ENCODE measurements around the gene PCK1. TPM values are rescaled to one million over a fixed set of nuclear protein-coding genes. Genes with fewer than 3 reads are reported as not detected.

Gene PCK1
- total and polyA plus RNA-seq, 2 experiments from 2014 or later, result not detected

DNA sequence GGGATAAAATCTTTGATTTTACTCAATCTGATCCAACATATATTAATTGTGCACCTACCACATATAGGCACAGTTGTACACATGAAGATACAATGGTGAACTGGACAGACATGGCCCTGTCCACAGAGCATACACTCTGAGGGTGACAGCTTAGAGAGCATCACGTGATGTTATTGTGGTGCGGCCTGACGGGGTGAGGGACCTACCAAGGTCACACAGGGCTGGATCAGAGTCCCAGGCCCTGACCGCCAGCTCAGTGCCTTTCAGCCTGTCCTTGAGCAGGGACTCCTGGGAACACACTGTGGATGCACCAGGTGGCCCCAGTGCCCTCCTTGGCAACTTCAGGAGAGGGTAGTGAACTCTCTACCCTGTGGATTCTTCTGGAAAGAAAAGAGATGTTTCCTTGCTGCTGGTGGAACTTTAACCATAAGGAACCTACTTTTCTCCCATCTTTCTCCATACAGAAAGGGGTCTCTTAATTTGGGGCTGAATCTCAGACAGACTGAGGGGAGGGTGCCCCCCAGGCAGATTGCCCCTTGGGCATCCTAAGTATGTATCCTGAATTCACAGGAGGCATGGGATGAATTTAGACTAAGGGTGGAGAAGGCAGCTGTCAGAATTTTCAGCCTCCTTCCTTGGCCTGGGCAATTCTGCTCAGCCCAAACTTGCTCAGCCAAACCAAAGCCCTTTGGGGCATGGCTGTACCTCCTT, 26.5 kb downstream of the PCK1 start:
- Histone ChIP-seq H3K4me1 (ENCODE audit: insufficient read depth) (no peaks in the 10 kb centered on the region), H3K9me3 (ENCODE audit: low read depth) (no peaks in the 10 kb centered on the region), H3K9ac (no peak overlapping the region), H3K27ac (no peak overlapping the region), H3K9me2 (ENCODE audit: insufficient read depth) (no peaks in the 10 kb centered on the region), H2AFZ (no peak overlapping the region), H4K20me1 (ENCODE audit: insufficient read depth) (no peaks in the 10 kb centered on the region), H3F3A (ENCODE audit: insufficient read depth) (no peaks in the 10 kb centered on the region), H3K36me3 (ENCODE audit: low read depth) (no peaks in the 10 kb centered on the region), H3K27me3 (replicated peaks; ENCODE audit: insufficient read depth) (peaks cover 35% of the 10 kb centered on the region), H3K79me2 (ENCODE audit: insufficient read depth) (no peaks in the 10 kb centered on the region), H3K4me2 (ENCODE audit: unreplicated experiment) (no peak overlapping the region), H3K4me3 (no peak overlapping the region)
- TF ChIP-seq EZH2 (IDR thresholded peaks at IDR 0.05; ENCODE audit: insufficient read depth, poor library complexity, severe bottlenecking) (no peak), EZH2phosphoT487 (IDR thresholded peaks at IDR 0.05; ENCODE audit: insufficient read depth, low read depth) (no peak)
- 48 to 54% methylated on average over 4 of the region's 4 CpGs for WGBS, 2 experiments (ENCODE audit: low coverage in 1 of 2, low lambda C conversion rate in 2 of 2, missing lambda C conversion rate in 2 of 2)
- DNase-seq, result no peak
- in situ Hi-C loops (cut with MboI), result no loop called here

GRCh38 chr20:57587989-57588377, 27.1 kb downstream of the PCK1 start:
- in situ Hi-C loops (cut with MboI), result no loop called here
- no peaks in the 10 kb centered on the region for H3F3A ChIP-seq (ENCODE audit: insufficient read depth)
- H3K4me3 ChIP-seq, result no peak overlapping the region
- no peak overlapping the region for H2AFZ ChIP-seq
- TF ChIP-seq EZH2 (IDR thresholded peaks at IDR 0.05; ENCODE audit: insufficient read depth, poor library complexity, severe bottlenecking), result no peak
- TF ChIP-seq EZH2phosphoT487 (IDR thresholded peaks at IDR 0.05; ENCODE audit: insufficient read depth, low read depth), result no peak
- no peak overlapping the region for H3K9ac ChIP-seq
- H4K20me1 ChIP-seq (ENCODE audit: insufficient read depth), result no peaks in the 10 kb centered on the region
- no peaks in the 10 kb centered on the region for H3K9me2 ChIP-seq (ENCODE audit: insufficient read depth)
- H3K36me3 ChIP-seq (ENCODE audit: low read depth), result no peaks in the 10 kb centered on the region
- H3K4me1 ChIP-seq (ENCODE audit: insufficient read depth), result no peaks in the 10 kb centered on the region
- H3K9me3 ChIP-seq (ENCODE audit: low read depth), result no peaks in the 10 kb centered on the region
- no peaks in the 10 kb centered on the region for H3K79me2 ChIP-seq (ENCODE audit: insufficient read depth)
- 57 to 62% methylated on average over 7 of the region's 7 CpGs for WGBS, 2 experiments (ENCODE audit: low coverage in 1 of 2, low lambda C conversion rate in 2 of 2, missing lambda C conversion rate in 2 of 2)
- no peak overlapping the region for H3K4me2 ChIP-seq (ENCODE audit: unreplicated experiment)
- DNase-seq, result no peak
- H3K27ac ChIP-seq, result no peak overlapping the region
- H3K27me3 ChIP-seq (replicated peaks; ENCODE audit: insufficient read depth), result peaks cover 29% of the 10 kb centered on the region

DNA sequence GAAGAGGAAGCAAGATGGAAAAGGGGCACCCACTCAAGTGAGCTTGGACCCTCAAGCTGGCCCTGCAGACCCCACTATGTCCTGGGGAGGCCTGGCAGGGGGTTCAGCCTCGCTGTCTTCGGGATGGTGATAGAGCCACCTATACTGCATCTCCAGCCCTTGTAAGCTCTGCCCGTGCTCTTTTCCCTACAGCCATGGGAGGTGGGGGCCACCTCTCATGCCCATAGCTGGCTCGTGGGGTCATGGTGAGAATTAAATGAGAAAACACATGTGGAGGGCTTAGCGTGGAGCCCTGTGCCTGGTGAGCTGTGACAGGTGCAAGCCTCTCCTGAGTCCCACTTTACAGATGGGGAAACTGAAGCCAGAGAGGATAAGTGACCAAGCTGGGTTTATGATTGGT, 27.7 kb downstream of the PCK1 start:
- H3F3A ChIP-seq (ENCODE audit: insufficient read depth), result no peaks in the 10 kb centered on the region
- no peak overlapping the region for H3K9ac ChIP-seq

DNA sequence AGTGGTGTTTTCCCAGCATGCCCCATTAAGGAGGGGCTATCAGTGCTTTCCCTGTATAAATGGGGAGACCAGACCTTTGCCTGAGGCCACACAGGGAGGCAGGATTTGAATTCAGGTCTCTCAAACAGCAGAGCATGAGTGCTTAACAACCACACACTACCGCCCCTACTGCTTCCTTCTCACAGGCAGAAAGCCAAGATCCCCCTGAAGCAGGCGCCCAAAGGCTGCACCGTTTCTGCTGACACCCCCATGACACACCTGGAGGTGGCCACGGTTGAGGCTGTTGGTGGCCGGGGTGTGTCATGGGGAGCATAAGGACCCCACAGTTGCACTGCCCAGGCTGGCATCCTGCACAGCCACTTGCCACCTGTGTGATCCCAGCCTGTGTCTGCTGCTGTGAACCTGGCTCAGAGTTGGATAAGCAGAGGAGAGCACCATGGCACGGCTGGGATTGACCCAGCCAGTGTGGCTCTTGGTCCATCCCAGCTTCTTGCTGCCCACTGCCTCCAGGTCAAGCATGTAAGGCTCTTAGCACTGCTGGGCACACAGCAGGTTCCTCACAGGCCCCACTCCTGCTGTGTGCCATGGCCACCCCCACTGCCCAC, 28.3 kb downstream of the PCK1 start:
- no peak overlapping the region for H2AFZ ChIP-seq
- WGBS, 2 experiments (ENCODE audit: low coverage in 1 of 2, low lambda C conversion rate in 2 of 2, missing lambda C conversion rate in 2 of 2), result 55 to 67% methylated on average over 6 of the region's 6 CpGs
- no peaks in the 10 kb centered on the region for H3F3A ChIP-seq (ENCODE audit: insufficient read depth)
- H3K27ac ChIP-seq, result no peak overlapping the region
- no peak overlapping the region for H3K9ac ChIP-seq
- H4K20me1 ChIP-seq (ENCODE audit: insufficient read depth), result no peaks in the 10 kb centered on the region
- in situ Hi-C loops (cut with MboI), result no loop called here
- no peak for DNase-seq
- no peaks in the 10 kb centered on the region for H3K4me1 ChIP-seq (ENCODE audit: insufficient read depth)
- H3K9me3 ChIP-seq (ENCODE audit: low read depth), result no peaks in the 10 kb centered on the region
- no peaks in the 10 kb centered on the region for H3K79me2 ChIP-seq (ENCODE audit: insufficient read depth)
- H3K4me2 ChIP-seq (ENCODE audit: unreplicated experiment), result no peak overlapping the region
- H3K27me3 ChIP-seq (replicated peaks; ENCODE audit: insufficient read depth), result peaks cover 19% of the 10 kb centered on the region
- no peaks in the 10 kb centered on the region for H3K36me3 ChIP-seq (ENCODE audit: low read depth)
- H3K4me3 ChIP-seq, result no peak overlapping the region
- H3K9me2 ChIP-seq (ENCODE audit: insufficient read depth), result no peaks in the 10 kb centered on the region
- TF ChIP-seq EZH2 (IDR thresholded peaks at IDR 0.05; ENCODE audit: insufficient read depth, poor library complexity, severe bottlenecking) (no peak), EZH2phosphoT487 (IDR thresholded peaks at IDR 0.05; ENCODE audit: insufficient read depth, low read depth) (no peak)

More for the DNA sequence above, 27.7 kb downstream of the PCK1 start:
- TF ChIP-seq EZH2 (IDR thresholded peaks at IDR 0.05; ENCODE audit: insufficient read depth, poor library complexity, severe bottlenecking) (no peak), EZH2phosphoT487 (IDR thresholded peaks at IDR 0.05; ENCODE audit: insufficient read depth, low read depth) (no peak)
- no peaks in the 10 kb centered on the region for H3K79me2 ChIP-seq (ENCODE audit: insufficient read depth)
- WGBS, 2 experiments (ENCODE audit: low coverage in 1 of 2, low lambda C conversion rate in 2 of 2, missing lambda C conversion rate in 2 of 2), result 41 to 51% methylated on average over 5 of the region's 5 CpGs
- H3K36me3 ChIP-seq (ENCODE audit: low read depth), result no peaks in the 10 kb centered on the region
- H3K4me1 ChIP-seq (ENCODE audit: insufficient read depth), result no peaks in the 10 kb centered on the region
- no peak for DNase-seq
- in situ Hi-C loops (cut with MboI), result no loop called here
- peaks cover 26% of the 10 kb centered on the region for H3K27me3 ChIP-seq (replicated peaks; ENCODE audit: insufficient read depth)
- H4K20me1 ChIP-seq (ENCODE audit: insufficient read depth), result no peaks in the 10 kb centered on the region
- H3K9me2 ChIP-seq (ENCODE audit: insufficient read depth), result no peaks in the 10 kb centered on the region
- no peaks in the 10 kb centered on the region for H3K9me3 ChIP-seq (ENCODE audit: low read depth)
- no peak overlapping the region for H3K4me3 ChIP-seq
- no peak overlapping the region for H3K27ac ChIP-seq
- no peak overlapping the region for H3K4me2 ChIP-seq (ENCODE audit: unreplicated experiment)
- H2AFZ ChIP-seq, result no peak overlapping the region

All from GM23248 (cell line).